Airway epithelial cell (primary cell): Measurements from ENCODE around the gene OR10A6. TPM values are rescaled to one million over a fixed set of nuclear protein-coding genes. Genes with fewer than 3 reads are reported as not detected.

Experiments used
- total RNA-seq: library from RNA; depleted of rRNA; stranded (reverse); fragments of >200 nt; gene quantifications from 2 replicates; pipeline ENCODE4 v1.2.3, GENCODE V29; 2015

OR10A6 gene
- total RNA-seq, result not detected in 2 replicates

DNA sequence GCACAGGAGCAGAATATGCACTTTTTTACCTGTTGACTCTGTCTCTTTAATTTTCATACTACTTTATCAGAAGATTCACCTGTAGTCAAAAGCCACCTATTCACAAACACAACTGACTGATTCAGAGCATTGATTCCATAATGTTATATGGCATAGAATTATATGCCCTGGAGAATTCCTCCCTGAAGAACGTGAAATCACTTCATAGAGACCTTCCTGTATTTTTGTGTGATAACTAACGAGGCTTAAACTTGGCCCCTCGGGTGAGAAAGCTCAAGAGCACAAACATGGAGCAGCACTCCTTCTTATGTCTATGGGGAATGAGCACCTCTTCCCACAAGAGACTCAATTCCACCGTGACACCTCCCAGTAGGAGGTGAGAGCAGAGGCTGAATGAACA, at the start of gene OR10A6:
Gene OR10A6 (minus strand): TSS at position 101 of the 400 bp plus-strand sequence. CDS start 2,606 bp downstream, outside the sequence.

DNA sequence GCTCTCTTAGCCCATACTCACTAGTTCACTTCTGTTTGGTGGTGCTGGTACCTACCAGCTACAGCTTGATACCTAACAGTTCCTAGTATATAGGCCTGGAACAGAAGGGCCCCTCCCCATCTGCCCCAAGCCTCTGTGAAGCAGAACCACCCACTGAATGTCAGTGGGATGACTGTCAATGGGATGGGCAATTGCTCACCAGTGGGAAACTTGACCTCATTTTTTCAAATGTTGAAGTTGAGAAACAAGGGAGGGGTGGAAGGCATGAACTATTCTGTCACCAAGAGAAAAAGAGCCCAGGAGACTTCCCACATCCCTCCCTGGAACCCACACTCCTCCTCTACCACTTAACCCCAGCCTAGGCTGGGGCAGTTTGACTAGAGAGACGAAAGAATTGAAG, 34.3 kb upstream of the OR10A6 start, which contains the start of gene NLRP10:
Gene NLRP10 (minus strand): TSS at position 62 of the 400 bp plus-strand sequence. CDS start 1,952 bp downstream, outside the sequence.

GRCh38 chr11:7941608-7942007, 10.5 kb upstream of the OR10A6 start, which contains the start of gene OR10A3:
Gene OR10A3 (minus strand): TSS chr11:7941708. CDS start chr11:7939520, 2,188 bp downstream.

Other genes starting within 250 kb of the OR10A6 start
- gene OVCH2, start 224.8 kb downstream of the OR10A6 start, total RNA-seq, result 0.28 and 0.42 TPM in 2 replicates
- gene OR5P2, start 134.3 kb downstream of the OR10A6 start, total RNA-seq, result not detected in 2 replicates
- gene OR5P3, start 100.4 kb downstream of the OR10A6 start, total RNA-seq, result 0.63 TPM in 1 of 2 replicates, not detected in the other
- 0.05 TPM in 1 of 2 replicates, not detected in the other for gene OR10A3, start 10.4 kb upstream of the OR10A6 start, total RNA-seq
- 0.28 and 0.71 TPM in 2 replicates for gene NLRP10, start 34.2 kb upstream of the OR10A6 start, total RNA-seq
- 346 and 350 TPM in 2 replicates for gene EIF3F, start 56.1 kb upstream of the OR10A6 start, total RNA-seq
- gene TUB, start 149.9 kb upstream of the OR10A6 start, total RNA-seq, result 0.51 and 1.3 TPM in 2 replicates
- 0.14 and 0.23 TPM in 2 replicates for gene RIC3, start 237.8 kb upstream of the OR10A6 start, total RNA-seq